ENCODE measurements around the gene BRPF1. TPM values are rescaled to one million over a fixed set of nuclear protein-coding genes. Genes with fewer than 3 reads are reported as not detected.

The BRPF1 gene
- total and polyA plus RNA-seq, 10 of the 15 experiments (the other 5 are each of a cell fraction or from before 2014, with no cell fraction given), result 1.2 to 25.3 (median 13.6) TPM

DNA sequence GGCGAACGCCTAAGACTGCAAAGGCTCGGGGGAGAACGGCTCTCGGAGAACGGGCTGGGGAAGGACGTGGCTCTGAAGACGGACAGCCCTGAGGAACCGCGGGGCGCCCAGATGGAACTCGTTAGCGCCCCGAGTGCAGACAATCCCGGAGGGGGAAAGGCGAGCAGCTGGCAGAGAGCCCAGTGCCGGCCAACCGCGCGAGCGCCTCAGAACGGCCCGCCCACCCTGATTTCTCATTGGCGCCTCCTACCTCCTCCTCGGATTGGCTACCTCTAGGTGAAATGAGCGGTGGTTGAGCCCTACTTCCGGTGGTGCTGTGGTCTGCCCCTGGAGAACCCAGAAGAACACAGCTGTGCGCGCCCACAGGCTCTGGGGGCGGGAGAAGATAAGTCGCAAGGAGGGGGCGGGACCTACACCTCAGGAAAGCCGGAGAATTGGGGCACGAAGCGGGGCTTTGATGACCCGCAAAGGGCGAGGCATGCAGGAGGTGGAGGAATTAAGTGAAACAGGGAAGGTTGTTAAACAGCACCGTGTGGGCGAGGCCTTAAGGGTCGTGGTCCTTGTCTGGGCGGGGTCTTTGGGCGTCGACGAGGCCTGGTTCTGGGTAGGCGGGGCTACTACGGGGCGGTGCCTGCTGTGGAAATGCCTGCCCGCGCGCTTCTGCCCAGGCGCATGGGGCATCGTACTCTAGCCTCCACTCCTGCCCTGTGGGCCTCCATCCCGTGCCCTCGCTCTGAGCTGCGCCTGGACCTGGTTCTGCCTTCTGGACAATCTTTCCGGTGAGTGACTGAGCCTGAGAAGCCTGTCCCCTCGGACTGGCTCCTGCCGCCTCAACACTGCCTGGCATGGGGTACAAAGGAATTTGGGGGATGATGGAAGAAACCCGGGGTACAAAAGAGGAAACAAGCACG lies 18.4 kb downstream of the BRPF1 start, which contains the start of gene OGG1 (continued):
- TF ChIP-seq, protein P1, sequence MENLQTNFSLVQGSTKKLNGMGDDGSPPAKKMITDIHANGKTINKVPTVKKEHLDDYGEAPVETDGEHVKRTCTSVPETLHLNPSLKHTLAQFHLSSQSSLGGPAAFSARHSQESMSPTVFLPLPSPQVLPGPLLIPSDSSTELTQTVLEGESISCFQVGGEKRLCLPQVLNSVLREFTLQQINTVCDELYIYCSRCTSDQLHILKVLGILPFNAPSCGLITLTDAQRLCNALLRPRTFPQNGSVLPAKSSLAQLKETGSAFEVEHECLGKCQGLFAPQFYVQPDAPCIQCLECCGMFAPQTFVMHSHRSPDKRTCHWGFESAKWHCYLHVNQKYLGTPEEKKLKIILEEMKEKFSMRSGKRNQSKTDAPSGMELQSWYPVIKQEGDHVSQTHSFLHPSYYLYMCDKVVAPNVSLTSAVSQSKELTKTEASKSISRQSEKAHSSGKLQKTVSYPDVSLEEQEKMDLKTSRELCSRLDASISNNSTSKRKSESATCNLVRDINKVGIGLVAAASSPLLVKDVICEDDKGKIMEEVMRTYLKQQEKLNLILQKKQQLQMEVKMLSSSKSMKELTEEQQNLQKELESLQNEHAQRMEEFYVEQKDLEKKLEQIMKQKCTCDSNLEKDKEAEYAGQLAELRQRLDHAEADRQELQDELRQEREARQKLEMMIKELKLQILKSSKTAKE (IDR thresholded peaks at IDR 0.05; ENCODE audit: low read depth, poor library complexity, severe bottlenecking), result no peak
- peak; percentile 38 to 41; a peak in 1 of 4 replicates for TF ChIP-seq IKZF2 (IDR thresholded peaks at IDR 0.05)
- peak; percentile 69 for TF ChIP-seq TCF3 (IDR thresholded peaks at IDR 0.05; ENCODE audit: borderline replicate concordance, insufficient read depth, low read depth, low read length)
- TF ChIP-seq NFYB (IDR thresholded peaks at IDR 0.05; ENCODE audit: insufficient read depth, low read depth, low read length), result peak; percentile 91
- no peak for TF ChIP-seq ZBTB4 (CRISPR knock-in tag; IDR thresholded peaks at IDR 0.05)
- TF ChIP-seq, protein P2, sequence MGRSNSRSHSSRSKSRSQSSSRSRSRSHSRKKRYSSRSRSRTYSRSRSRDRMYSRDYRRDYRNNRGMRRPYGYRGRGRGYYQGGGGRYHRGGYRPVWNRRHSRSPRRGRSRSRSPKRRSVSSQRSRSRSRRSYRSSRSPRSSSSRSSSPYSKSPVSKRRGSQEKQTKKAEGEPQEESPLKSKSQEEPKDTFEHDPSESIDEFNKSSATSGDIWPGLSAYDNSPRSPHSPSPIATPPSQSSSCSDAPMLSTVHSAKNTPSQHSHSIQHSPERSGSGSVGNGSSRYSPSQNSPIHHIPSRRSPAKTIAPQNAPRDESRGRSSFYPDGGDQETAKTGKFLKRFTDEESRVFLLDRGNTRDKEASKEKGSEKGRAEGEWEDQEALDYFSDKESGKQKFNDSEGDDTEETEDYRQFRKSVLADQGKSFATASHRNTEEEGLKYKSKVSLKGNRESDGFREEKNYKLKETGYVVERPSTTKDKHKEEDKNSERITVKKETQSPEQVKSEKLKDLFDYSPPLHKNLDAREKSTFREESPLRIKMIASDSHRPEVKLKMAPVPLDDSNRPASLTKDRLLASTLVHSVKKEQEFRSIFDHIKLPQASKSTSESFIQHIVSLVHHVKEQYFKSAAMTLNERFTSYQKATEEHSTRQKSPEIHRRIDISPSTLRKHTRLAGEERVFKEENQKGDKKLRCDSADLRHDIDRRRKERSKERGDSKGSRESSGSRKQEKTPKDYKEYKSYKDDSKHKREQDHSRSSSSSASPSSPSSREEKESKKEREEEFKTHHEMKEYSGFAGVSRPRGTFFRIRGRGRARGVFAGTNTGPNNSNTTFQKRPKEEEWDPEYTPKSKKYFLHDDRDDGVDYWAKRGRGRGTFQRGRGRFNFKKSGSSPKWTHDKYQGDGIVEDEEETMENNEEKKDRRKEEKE (IDR thresholded peaks at IDR 0.05), result no peak
- peak; percentile 24; the same call in 1 of the 2 replicates for TF ChIP-seq DPF2 (IDR thresholded peaks at IDR 0.05)
- peak; percentile 65; the same call in 1 of the 2 replicates for TF ChIP-seq NKRF (conservative IDR thresholded peaks at IDR 0.05)
- TF ChIP-seq PAX5 (IDR thresholded peaks at IDR 0.05; ENCODE audit: borderline replicate concordance, low read depth, low read length), result peak; percentile 4; the same call in 1 of the 2 replicates
- TF ChIP-seq SREBF1 (IDR thresholded peaks at IDR 0.05; ENCODE audit: low read length), result 0 out of 2 replicates have a peak, but pooled peaks have one; percentile 32
- no peak for TF ChIP-seq JUND (IDR thresholded peaks at IDR 0.05; ENCODE audit: low read depth, low read length)
- no peak for TF ChIP-seq MYC (IDR thresholded peaks at IDR 0.05; ENCODE audit: insufficient read depth, insufficient read length, insufficient replicate concordance, low read length, severe bottlenecking)
- no peak for TF ChIP-seq RCOR1 (conservative IDR thresholded peaks at IDR 0.05; ENCODE audit: low read depth, low read length)
- TF ChIP-seq ZNF24 (IDR thresholded peaks at IDR 0.05), result no peak
- TF ChIP-seq TAF1 (IDR thresholded peaks at IDR 0.05; ENCODE audit: borderline replicate concordance, low read depth, low read length), result peak; percentile 49; the same call in 1 of the 2 replicates
- TF ChIP-seq SREBF2 (IDR thresholded peaks at IDR 0.05; ENCODE audit: low read length), result no peak

All from GM12878 (cell line).